Astrocyte (in vitro differentiated cells and primary cell): ENCODE results near the gene SAMD4A. TPM values are rescaled to one million over a fixed set of nuclear protein-coding genes. Genes with fewer than 3 reads are reported as not detected.
A peak's percentile ranks its signal among the peaks of the same experiment; 100 is the strongest.

Experiments
- DNase-seq: peaks from one replicate; pipeline ENCODE4 v3.0.0-alpha.2; 2010; ENCODE audit warnings: low read depth
- FAIRE-seq: peaks from 2 replicates; lab custom pipeline; 2011; peaks lifted over from hg19 to GRCh38; lab: Jason Lieb, UNC
- H2AFZ ChIP-seq: 2 replicates; pipeline ENCODE4 v1.6.0; 2012; ENCODE audit warnings: low read depth, low read length, inconsistent platforms
- H3K27ac ChIP-seq: 2 replicates; pipeline ENCODE4 v1.5.1; 2011; ENCODE audit warnings: low read depth, low read length, inconsistent platforms
- H3K27me3 ChIP-seq: 2 replicates; pipeline ENCODE4 v1.6.0; 2011; ENCODE audit warnings: low read length, inconsistent platforms; ENCODE audit not compliant: insufficient read depth
- H3K36me3 ChIP-seq: 2 replicates; pipeline ENCODE4 v1.5.1; 2011; ENCODE audit warnings: low read length, inconsistent platforms; ENCODE audit not compliant: insufficient read depth
- H3K4me1 ChIP-seq: 2 replicates; pipeline ENCODE4 v1.5.1; 2011; ENCODE audit warnings: low read length, inconsistent platforms; ENCODE audit not compliant: insufficient read depth
- H3K4me2 ChIP-seq: 2 replicates; pipeline ENCODE4 v1.6.0; 2012; ENCODE audit warnings: low read length, inconsistent platforms
- H3K4me3 ChIP-seq: 2 replicates; pipeline ENCODE4 v1.5.1; 2011; ENCODE audit warnings: low read depth, mild to moderate bottlenecking, low read length, inconsistent platforms; ENCODE audit not compliant: insufficient read depth
- H3K79me2 ChIP-seq: 2 replicates; pipeline ENCODE4 v1.6.0; 2012; ENCODE audit warnings: mild to moderate bottlenecking, low read length, inconsistent platforms; ENCODE audit not compliant: insufficient read depth
- H3K9ac ChIP-seq: 2 replicates; pipeline ENCODE4 v1.6.0; 2012; ENCODE audit warnings: mild to moderate bottlenecking, low read length, inconsistent platforms
- H3K9me3 ChIP-seq: 2 replicates; pipeline ENCODE4 v1.5.1; 2012; ENCODE audit warnings: low read depth, mild to moderate bottlenecking, low read length, inconsistent platforms; ENCODE audit not compliant: insufficient read depth
- H4K20me1 ChIP-seq: 2 replicates; pipeline ENCODE4 v1.6.0; 2012; ENCODE audit warnings: low read length, inconsistent platforms; ENCODE audit not compliant: insufficient read depth
- H3K27ac Mint-ChIP-seq: one replicate; pipeline ENCODE4 v1.8.0; 2021; ENCODE audit warnings: mild to moderate bottlenecking, mixed read lengths; ENCODE audit not compliant: unreplicated experiment
- H3K27me3 Mint-ChIP-seq: one replicate; pipeline ENCODE4 v1.8.0; 2021; ENCODE audit warnings: low read depth, mixed read lengths; ENCODE audit not compliant: unreplicated experiment
- H3K36me3 Mint-ChIP-seq: one replicate; pipeline ENCODE4 v1.8.0; 2021; ENCODE audit warnings: low read depth, mixed read lengths; ENCODE audit not compliant: unreplicated experiment
- H3K4me1 Mint-ChIP-seq: one replicate; pipeline ENCODE4 v1.8.0; 2021; ENCODE audit warnings: low read depth, mixed read lengths; ENCODE audit not compliant: unreplicated experiment
- H3K4me3 Mint-ChIP-seq: one replicate; pipeline ENCODE4 v1.8.0; 2021; ENCODE audit warnings: mild to moderate bottlenecking, moderate library complexity, mixed read lengths; ENCODE audit not compliant: unreplicated experiment
- H3K9me3 Mint-ChIP-seq: one replicate; pipeline ENCODE4 v1.8.0; 2021; ENCODE audit warnings: mild to moderate bottlenecking, mixed read lengths; ENCODE audit not compliant: unreplicated experiment
- CTCF ChIP-seq: IDR thresholded peaks from 2 replicates; pipeline ENCODE4 v1.5.1; 2011; ENCODE audit warnings: low read depth, mild to moderate bottlenecking, inconsistent platforms, low read length, moderate library complexity; ENCODE audit not compliant: insufficient read depth
- EZH2 ChIP-seq: IDR thresholded peaks from 2 replicates; pipeline ENCODE4 v1.6.1; 2012; ENCODE audit warnings: mild to moderate bottlenecking, low read length, inconsistent platforms; ENCODE audit not compliant: insufficient read depth
- total RNA-seq: library from RNA; stranded (reverse); gene quantifications from 2 replicates; pipeline ENCODE4 v1.2.1, GENCODE V29; 2021

SAMD4A gene
- total RNA-seq, 1 donor from 2014 or later: 68.2 TPM

- Histone ChIP-seq H3K36me3 (no peaks in the 10 kb centered on the region), H3K4me3 (no peak overlapping the region), H3K27ac (peak overlapping the region; percentile 31), H3K4me2 (peak overlapping the region; percentile 56), H3K9me3 (no peaks in the 10 kb centered on the region), H2AFZ (no peak overlapping the region), H3K79me2 (peaks cover 76% of the 10 kb centered on the region), H3K9ac (peak overlapping the region; percentile 45), H4K20me1 (peaks cover 27% of the 10 kb centered on the region), H3K4me1 (peaks cover 23% of the 10 kb centered on the region), H3K27me3 (no peaks in the 10 kb centered on the region)
- no peak for TF ChIP-seq EZH2
- TF ChIP-seq CTCF: peak; percentile 19
- H3K36me3 Mint-ChIP-seq: peaks cover 4% of the 10 kb centered on the region
- DNase-seq (peak; percentile 80), FAIRE-seq (no peak)
- H3K27ac Mint-ChIP-seq: peak overlapping the region; percentile 86
- no peaks in the 10 kb centered on the region for H3K27me3 Mint-ChIP-seq
- peak overlapping the region; percentile 27 for H3K4me3 Mint-ChIP-seq
- no peaks in the 10 kb centered on the region for H3K9me3 Mint-ChIP-seq
- H3K4me1 Mint-ChIP-seq: peaks cover 64% of the 10 kb centered on the region
Observed at GRCh38 chr14:54642801-54643695, 76.1 kb downstream of the SAMD4A start.

- no peak overlapping the region for H2AFZ ChIP-seq
- H3K79me2 ChIP-seq: peaks cover 76% of the 10 kb centered on the region
- Mint-ChIP-seq H3K9me3 (no peaks in the 10 kb centered on the region), H3K4me3 (peak overlapping the region; percentile 27), H3K4me1 (peaks cover 57% of the 10 kb centered on the region), H3K36me3 (peaks cover 4% of the 10 kb centered on the region), H3K27me3 (no peaks in the 10 kb centered on the region), H3K27ac (peak overlapping the region; percentile 86)
- no peak for TF ChIP-seq CTCF
- no peak for TF ChIP-seq EZH2
- H3K9ac ChIP-seq: peak overlapping the region; percentile 45
- H3K36me3 ChIP-seq: no peaks in the 10 kb centered on the region
- H3K4me2 ChIP-seq: peak overlapping the region; percentile 56
- peaks cover 21% of the 10 kb centered on the region for H4K20me1 ChIP-seq
- H3K4me3 ChIP-seq: no peak overlapping the region
- no peak for DNase-seq
- H3K27me3 ChIP-seq: no peaks in the 10 kb centered on the region
- peak; percentile 20 for FAIRE-seq
- peak overlapping the region; percentile 47 for H3K27ac ChIP-seq
- H3K9me3 ChIP-seq: no peaks in the 10 kb centered on the region
- H3K4me1 ChIP-seq: peaks cover 21% of the 10 kb centered on the region
Observed at GRCh38 chr14:54643696-54644176, 76.8 kb downstream of the SAMD4A start.
